Spinal cord (tissue), 10 donors: ENCODE measurements around the gene HLA-G. TPM values are rescaled to one million over a fixed set of nuclear protein-coding genes. Genes with fewer than 3 reads are reported as not detected.
A peak's percentile ranks its signal among the peaks of the same experiment; 100 is the strongest.
"Not testable (repeated sequence)": the region's sequence is repeated elsewhere in the genome, so short reads cannot be mapped to it uniquely, and the experiment has no call there.

Source experiments
- DNase-seq, 6 donors: peaks; one replicate each; pipeline versions ENCODE4 v3.0.0 to v3.0.0-alpha.2; 2013 to 2015; ENCODE audit warnings: low spot score in 6 of 6, low read depth in 4 of 6
- H3K27ac ChIP-seq: one replicate; pipeline ENCODE4 v1.5.1; 2013; ENCODE audit warnings: low read depth, low read length, control low read depth
- H3K27me3 ChIP-seq: one replicate; pipeline ENCODE4 v1.6.1; 2013; ENCODE audit warnings: low read length; ENCODE audit not compliant: control insufficient read depth, insufficient read depth
- H3K36me3 ChIP-seq: one replicate; pipeline ENCODE4 v1.6.1; 2013; ENCODE audit warnings: low read length; ENCODE audit not compliant: control insufficient read depth, insufficient read depth
- H3K4me1 ChIP-seq: one replicate; pipeline ENCODE4 v1.6.1; 2013; ENCODE audit warnings: low read length; ENCODE audit not compliant: control insufficient read depth, insufficient read depth
- H3K4me3 ChIP-seq: one replicate; pipeline ENCODE4 v1.5.1; 2013; ENCODE audit warnings: low read depth, low read length, control low read depth
- H3K9me3 ChIP-seq: one replicate; pipeline ENCODE4 v1.6.1; 2013; ENCODE audit warnings: low read length; ENCODE audit not compliant: control insufficient read depth, insufficient read depth
- WGBS: methylation state at CpG from one replicate; pipeline ENCODE4 v1.1.5; 2013; ENCODE audit warnings: missing lambda C conversion rate; ENCODE audit not compliant: insufficient coverage; 5-methylcytosine and 5-hydroxymethylcytosine counted together
- polyA plus RNA-seq, 2 donors: library from polyadenylated mRNA; unstranded; fragments of 120-200 nt; gene quantifications; one replicate each; pipeline ENCODE4 v1.2.1, GENCODE V29; 2013; ENCODE audit not compliant: insufficient read length in 2 of 2
- total RNA-seq, 2 donors: library from RNA; depleted of rRNA in 1 of 2; stranded (reverse); fragments of 120-200 nt in 1 of 2; fragments of >200 nt in 1 of 2; gene quantifications; one replicate each; pipeline versions ENCODE4 v1.2.3 to v1.2.4, GENCODE V29; 2013 to 2014
- donor health status: healthy.

Gene HLA-G
- total and polyA plus RNA-seq, 4 donors, result 2.6 to 7.6 TPM; not detected in 2

DNA sequence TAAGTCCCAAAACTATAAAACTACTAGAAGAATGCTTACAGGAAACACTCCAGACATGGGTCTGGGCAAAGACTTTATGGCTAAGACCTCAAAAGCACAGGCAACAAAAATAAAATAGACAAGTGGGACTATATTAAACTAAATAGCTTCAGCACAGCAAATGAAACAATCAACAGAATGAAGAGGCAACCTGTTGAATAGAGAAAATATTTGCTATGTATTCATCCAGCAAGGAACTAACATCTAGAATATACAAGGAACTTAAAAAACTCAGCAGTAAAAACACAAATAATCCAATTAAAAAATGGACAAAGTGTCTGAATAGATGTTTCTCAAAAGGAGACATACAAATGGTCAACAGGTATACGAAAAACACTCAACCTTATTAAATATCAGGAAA, 30.4 kb downstream of the HLA-G start:
- WGBS, result no CpG with 5 or more reads among the region's 1 CpG

GRCh38 chr6:29861521-29862255, 34.1 kb downstream of the HLA-G start:
- WGBS, result 73% methylated on average over 5 of the region's 6 CpGs
- peak in 1 of 6 donors; percentile 38 for DNase-seq
- H3K27ac ChIP-seq, result no peak overlapping the region

More for the DNA sequence above, 30.4 kb downstream of the HLA-G start:
- Histone ChIP-seq H3K27ac (no peak overlapping the region), H3K9me3 (no peaks in the 10 kb centered on the region), H3K4me3 (no peak overlapping the region), H3K36me3 (no peaks in the 10 kb centered on the region), H3K4me1 (no peaks in the 10 kb centered on the region), H3K27me3 (peaks cover 10% of the 10 kb centered on the region)
- DNase-seq, result no peak

DNA sequence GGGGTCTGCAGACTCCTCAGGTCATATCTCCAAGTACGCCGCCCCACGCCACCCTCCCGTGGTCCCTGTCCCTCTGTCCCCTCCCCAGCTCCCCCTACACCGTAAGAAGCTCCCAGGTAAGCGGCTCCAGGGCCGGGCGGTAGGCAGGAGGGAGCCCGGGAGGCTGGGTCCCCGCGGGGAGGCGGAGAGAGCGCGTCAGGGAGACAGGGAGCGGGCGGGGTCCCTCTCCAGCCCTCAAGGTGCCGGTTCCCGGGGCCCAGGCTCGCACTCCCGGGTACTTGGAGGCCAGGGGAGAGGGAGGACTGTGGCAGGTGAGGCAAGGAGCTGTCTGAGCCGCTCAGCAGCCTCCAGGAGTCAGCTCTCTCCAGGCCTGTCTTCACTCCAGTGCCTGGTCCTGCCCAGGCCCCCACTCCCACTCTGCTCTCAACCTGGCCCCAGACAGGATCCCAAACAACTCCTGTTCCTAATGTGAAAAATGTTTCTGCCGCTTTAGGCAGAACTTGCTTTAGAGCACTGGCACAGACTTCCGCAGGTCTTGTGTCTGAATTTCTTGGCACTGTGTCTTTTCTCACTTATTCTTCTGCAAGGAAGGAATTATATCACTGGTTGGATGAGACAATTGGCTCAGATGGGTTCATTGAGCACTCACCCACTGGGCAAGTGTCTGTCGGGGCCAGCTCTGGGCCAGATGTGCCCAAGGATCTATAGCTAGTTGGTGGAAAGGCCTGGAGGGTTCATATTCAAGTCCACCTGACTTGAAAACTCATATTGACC, 36.6 kb downstream of the HLA-G start:
- Histone ChIP-seq H3K27me3 (peaks cover 22% of the 10 kb centered on the region), H3K4me3 (no peak overlapping the region)
- 9% methylated on average over 17 of the region's 24 CpGs for WGBS

More at GRCh38 chr6:29861521-29862255, 34.1 kb downstream of the HLA-G start:
- H3K36me3 ChIP-seq, result no peaks in the 10 kb centered on the region
- peaks cover 21% of the 10 kb centered on the region for H3K27me3 ChIP-seq
- no peaks in the 10 kb centered on the region for H3K9me3 ChIP-seq
- no peaks in the 10 kb centered on the region for H3K4me1 ChIP-seq
- H3K4me3 ChIP-seq, result no peak overlapping the region

GRCh38 chr6:29865631-29866030, 38.0 kb downstream of the HLA-G start:
- DNase-seq, result no peak
- Histone ChIP-seq H3K9me3 (no peaks in the 10 kb centered on the region), H3K27ac (no peak overlapping the region), H3K4me1 (no peaks in the 10 kb centered on the region), H3K27me3 (peaks cover 20% of the 10 kb centered on the region), H3K36me3 (no peaks in the 10 kb centered on the region), H3K4me3 (no peak overlapping the region)
- WGBS, result no CpG with 5 or more reads among the region's 1 CpG

More for the DNA sequence above, 36.6 kb downstream of the HLA-G start:
- Histone ChIP-seq H3K36me3 (no peaks in the 10 kb centered on the region), H3K9me3 (no peaks in the 10 kb centered on the region), H3K27ac (no peak overlapping the region), H3K4me1 (no peaks in the 10 kb centered on the region)
- DNase-seq, result no peak

DNA sequence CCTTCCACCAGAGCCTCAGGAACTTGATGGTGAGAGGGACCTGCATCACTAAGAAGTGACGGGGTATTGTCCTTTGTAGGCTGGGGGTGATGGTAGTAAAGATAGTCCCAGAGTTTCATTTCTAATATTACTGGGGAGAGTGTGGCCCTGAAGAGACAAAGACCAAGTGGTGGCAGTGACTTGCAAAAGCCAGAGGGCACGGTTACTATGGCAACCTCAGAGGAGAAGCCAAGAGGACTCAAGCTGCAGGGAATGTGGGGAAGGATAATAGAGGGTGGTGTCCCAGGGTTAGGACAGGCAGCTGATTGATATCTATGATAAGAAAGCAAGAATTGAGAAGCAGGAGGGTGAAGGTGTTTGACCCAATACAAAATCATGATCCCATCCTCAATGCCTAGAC, 42.5 kb downstream of the HLA-G start:
- 53% methylated on average over 2 of the region's 2 CpGs for WGBS
- H3K4me3 ChIP-seq, result no peak overlapping the region

GRCh38 chr6:29872791-29873190, 45.2 kb downstream of the HLA-G start:
- Histone ChIP-seq H3K4me3 (no peak overlapping the region), H3K9me3 (no peaks in the 10 kb centered on the region), H3K27ac (no peak overlapping the region), H3K4me1 (no peaks in the 10 kb centered on the region), H3K27me3 (no peaks in the 10 kb centered on the region), H3K36me3 (no peaks in the 10 kb centered on the region)
- DNase-seq, result no peak
- 80% methylated on average over 3 of the region's 3 CpGs for WGBS

More for the DNA sequence above, 42.5 kb downstream of the HLA-G start:
- no peak for DNase-seq
- Histone ChIP-seq H3K36me3 (no peaks in the 10 kb centered on the region), H3K27me3 (peaks cover 5% of the 10 kb centered on the region), H3K27ac (no peak overlapping the region), H3K9me3 (no peaks in the 10 kb centered on the region), H3K4me1 (no peaks in the 10 kb centered on the region)

GRCh38 chr6:29875257-29875656, 47.6 kb downstream of the HLA-G start:
- no peak for DNase-seq
- Histone ChIP-seq H3K27ac (no peak overlapping the region), H3K27me3 (no peaks in the 10 kb centered on the region), H3K4me1 (no peaks in the 10 kb centered on the region), H3K36me3 (no peaks in the 10 kb centered on the region), H3K9me3 (no peaks in the 10 kb centered on the region), H3K4me3 (no peak overlapping the region)
- WGBS, result no CpG with 5 or more reads among the region's 1 CpG

GRCh38 chr6:29875734-29876133, 48.1 kb downstream of the HLA-G start:
- H3K4me3 ChIP-seq, H3K27me3 ChIP-seq: not testable (repeated sequence)
- WGBS, result no CpG with 5 or more reads among the region's 6 CpGs

More at GRCh38 chr6:29875734-29876133, 48.1 kb downstream of the HLA-G start:
- H3K27ac ChIP-seq, H3K9me3 ChIP-seq, H3K4me1 ChIP-seq, H3K36me3 ChIP-seq, DNase-seq: not testable (repeated sequence)
